ENCODE measurements around the gene CCT8. TPM values are rescaled to one million over a fixed set of nuclear protein-coding genes. Genes with fewer than 3 reads are reported as not detected.
A peak's percentile ranks its signal among the peaks of the same experiment; 100 is the strongest.
"Not testable (repeated sequence)": the region's sequence is repeated elsewhere in the genome, so short reads cannot be mapped to it uniquely, and the experiment has no call there.

The CCT8 gene
- total and polyA plus RNA-seq, 4 experiments from 2014 or later: 109 to 173 (median 122) TPM

- Mint-ChIP-seq H3K9me3 (peaks cover 0 to 3% (median 0%) of the 10 kb centered on the region in 8 donors), H3K27me3 (no peaks in the 10 kb centered on the region), H3K36me3 (peaks cover 3 to 12% of the 10 kb centered on the region in 2 donors), H3K27ac (peak overlapping the region; percentile 86 to 95 (median 90)), H3K4me1 (peaks cover 25 to 75% (median 51%) of the 10 kb centered on the region in 4 donors), H3K4me3 (peak overlapping the region; percentile 85 to 92 (median 87))
- Histone ChIP-seq H3K27ac (ENCODE audit: low read depth, low read length) (peak overlapping the region; percentile 58), H3K27me3 (ENCODE audit: insufficient read depth, low read length) (no peaks in the 10 kb centered on the region), H3K4me1 (ENCODE audit: insufficient read depth, low read length) (peaks cover 53% of the 10 kb centered on the region), H3K9me3 (ENCODE audit: control insufficient read depth in 1 of 2, low read length in 2 of 2) (no peaks in the 10 kb centered on the region), H3K4me3 (ENCODE audit: low read length in 2 of 2) (peak overlapping the region in 1 of 2 donors; percentile 35), H3K36me3 (ENCODE audit: insufficient read depth, low read length) (no peaks in the 10 kb centered on the region)
- POLR2A ChIA-PET (ENCODE audit: partially characterized antibody): interaction anchor here (0.7 to 5.3 kb wide), 5 partner anchors 10 to 222 kb away, joined by 3 to 42 read pairs (median 10); partner anchors contain the start of genes BACH1 and USP16
- peak in 4 of 5 donors; percentile 11 to 51 (median 24) for DNase-seq
- CTCF ChIA-PET (ENCODE audit: partially characterized antibody): interaction anchor here (1.2 to 1.5 kb wide), 4 partner anchors 12 to 299 kb away, joined by 3 to 5 read pairs (median 4); no protein-coding TSS in a partner anchor
- intact Hi-C loops (cut with micrococcal nuclease): loop anchor here (5.0 kb wide), 1 partner anchor 370 kb away; no protein-coding TSS in a partner anchor
These were observed 4.2 kb upstream of the CCT8 start for GRCh38 chr21:29077651-29078090.

GRCh38 chr21:29076731-29077640, 3.5 kb upstream of the CCT8 start:
- peak overlapping the region in 1 of 2 donors; percentile 35 for H3K4me3 ChIP-seq (ENCODE audit: low read length in 2 of 2)
- Mint-ChIP-seq H3K27ac (peak overlapping the region; percentile 86 to 95 (median 91)), H3K36me3 (peaks cover 3 to 13% of the 10 kb centered on the region in 2 donors), H3K4me1 (peaks cover 32 to 76% (median 56%) of the 10 kb centered on the region in 4 donors), H3K4me3 (peak overlapping the region; percentile 87 to 92 (median 88))
- H3K9me3 ChIP-seq (ENCODE audit: control insufficient read depth in 1 of 2, low read length in 2 of 2); H3K27me3 Mint-ChIP-seq; H3K27me3 ChIP-seq (ENCODE audit: insufficient read depth, low read length); H3K36me3 ChIP-seq (ENCODE audit: insufficient read depth, low read length); H3K9me3 Mint-ChIP-seq: not testable (repeated sequence)
- ChIA-PET CTCF (ENCODE audit: partially characterized antibody) (interaction anchor here (0.7 to 1.7 kb wide), 9 partner anchors 10 to 332 kb away, joined by 3 to 5 read pairs (median 3); partner anchors contain the start of gene USP16), POLR2A (ENCODE audit: partially characterized antibody) (interaction anchor here (0.8 to 5.3 kb wide), 8 partner anchors 11 to 372 kb away, joined by 3 to 42 read pairs (median 10); partner anchors contain the start of genes BACH1, LTN1 and USP16)
- intact Hi-C loops (cut with micrococcal nuclease): loop anchor here (5.0 kb wide), 1 partner anchor 370 kb away; no protein-coding TSS in a partner anchor
- DNase-seq: peak; percentile 59 to 92 (median 80)
- peaks cover 53% of the 10 kb centered on the region for H3K4me1 ChIP-seq (ENCODE audit: insufficient read depth, low read length)
- H3K27ac ChIP-seq (ENCODE audit: low read depth, low read length): peak overlapping the region; percentile 58

GRCh38 chr21:29075706-29076466, 2.4 kb upstream of the CCT8 start:
- no peak overlapping the region for H3K27ac ChIP-seq (ENCODE audit: low read depth, low read length)
- H3K4me1 ChIP-seq (ENCODE audit: insufficient read depth, low read length): peaks cover 53% of the 10 kb centered on the region
- no peak overlapping the region for H3K4me3 ChIP-seq (ENCODE audit: low read length in 2 of 2)
- no peak for DNase-seq
- CTCF ChIA-PET (ENCODE audit: partially characterized antibody): interaction anchor here (0.7 to 2.4 kb wide), 9 partner anchors 13 to 330 kb away, joined by 3 to 8 read pairs (median 3); partner anchors contain the start of gene USP16
- peak overlapping the region in 4 of 8 donors; percentile 30 to 82 (median 56) for H3K4me3 Mint-ChIP-seq
- peaks cover 38 to 81% (median 58%) of the 10 kb centered on the region in 4 donors for H3K4me1 Mint-ChIP-seq
- H3K9me3 Mint-ChIP-seq: peaks cover 0 to 3% (median 0%) of the 10 kb centered on the region in 8 donors
- intact Hi-C loops (cut with micrococcal nuclease): loop anchor here (5.0 kb wide), 1 partner anchor 371 kb away; no protein-coding TSS in a partner anchor
- H3K36me3 ChIP-seq (ENCODE audit: insufficient read depth, low read length): no peaks in the 10 kb centered on the region
- peak overlapping the region in 6 of 7 donors; percentile 53 to 90 (median 82) for H3K27ac Mint-ChIP-seq
- peaks cover 3 to 17% of the 10 kb centered on the region in 2 donors for H3K36me3 Mint-ChIP-seq
- no peaks in the 10 kb centered on the region for H3K27me3 ChIP-seq (ENCODE audit: insufficient read depth, low read length)
- POLR2A ChIA-PET (ENCODE audit: partially characterized antibody): interaction anchor here (0.5 to 5.3 kb wide), 7 partner anchors 52 to 224 kb away, joined by 3 to 42 read pairs (median 27); partner anchors contain the start of genes BACH1, LTN1 and USP16
- H3K27me3 Mint-ChIP-seq: no peaks in the 10 kb centered on the region
- no peaks in the 10 kb centered on the region for H3K9me3 ChIP-seq (ENCODE audit: control insufficient read depth in 1 of 2, low read length in 2 of 2)

GRCh38 chr21:29074783-29075182, 1.3 kb upstream of the CCT8 start:
- Histone ChIP-seq H3K36me3 (ENCODE audit: insufficient read depth, low read length) (no peaks in the 10 kb centered on the region), H3K27me3 (ENCODE audit: insufficient read depth, low read length) (no peaks in the 10 kb centered on the region), H3K4me3 (ENCODE audit: low read length in 2 of 2) (no peak overlapping the region), H3K27ac (ENCODE audit: low read depth, low read length) (no peak overlapping the region), H3K9me3 (ENCODE audit: control insufficient read depth in 1 of 2, low read length in 2 of 2) (no peaks in the 10 kb centered on the region), H3K4me1 (ENCODE audit: insufficient read depth, low read length) (peaks cover 51% of the 10 kb centered on the region)
- H3K4me3 Mint-ChIP-seq: peak overlapping the region in 7 of 8 donors; percentile 9 to 75 (median 59)
- no peak for DNase-seq
- H3K36me3 Mint-ChIP-seq: peaks cover 3 to 21% of the 10 kb centered on the region in 2 donors
- CTCF ChIA-PET (ENCODE audit: partially characterized antibody): interaction anchor here (0.9 to 2.4 kb wide), 4 partner anchors 14 to 297 kb away, joined by 3 to 8 read pairs (median 4); no protein-coding TSS in a partner anchor
- POLR2A ChIA-PET (ENCODE audit: partially characterized antibody): interaction anchor here (0.6 to 6.8 kb wide), 7 partner anchors 12 to 374 kb away, joined by 7 to 70 read pairs (median 27); partner anchors contain the start of genes BACH1, LTN1, RWDD2B and USP16
- H3K27ac Mint-ChIP-seq: peak overlapping the region in 6 of 7 donors; percentile 47 to 90 (median 72)
- peaks cover 0 to 3% (median 0%) of the 10 kb centered on the region in 8 donors for H3K9me3 Mint-ChIP-seq
- H3K4me1 Mint-ChIP-seq: peaks cover 33 to 73% (median 53%) of the 10 kb centered on the region in 4 donors
- intact Hi-C loops (cut with micrococcal nuclease): loop anchor here (5.0 kb wide), 1 partner anchor 373 kb away; no protein-coding TSS in a partner anchor
- H3K27me3 Mint-ChIP-seq: no peaks in the 10 kb centered on the region

- POLR2A ChIA-PET (ENCODE audit: partially characterized antibody): interaction anchor here (0.7 to 6.8 kb wide), 14 partner anchors 8 to 375 kb away, joined by 3 to 70 read pairs (median 4); partner anchors contain the start of genes BACH1, LTN1, RWDD2B and USP16
- H3K36me3 ChIP-seq (ENCODE audit: insufficient read depth, low read length): peaks cover 3% of the 10 kb centered on the region
- Mint-ChIP-seq H3K4me3 (peak overlapping the region; percentile 99 to 100 (median 100)), H3K4me1 (peaks cover 29 to 69% (median 49%) of the 10 kb centered on the region in 4 donors), H3K27ac (peak overlapping the region; percentile 96 to 100 (median 99)), H3K27me3 (no peaks in the 10 kb centered on the region), H3K9me3 (peaks cover 0 to 3% (median 0%) of the 10 kb centered on the region in 8 donors), H3K36me3 (peaks cover 3 to 26% of the 10 kb centered on the region in 2 donors)
- peak overlapping the region; percentile 88 for H3K27ac ChIP-seq (ENCODE audit: low read depth, low read length)
- intact Hi-C loops (cut with micrococcal nuclease): no loop called here
- DNase-seq: no peak
- H3K27me3 ChIP-seq (ENCODE audit: insufficient read depth, low read length): no peaks in the 10 kb centered on the region
- H3K4me1 ChIP-seq (ENCODE audit: insufficient read depth, low read length): peaks cover 43% of the 10 kb centered on the region
- H3K9me3 ChIP-seq (ENCODE audit: control insufficient read depth in 1 of 2, low read length in 2 of 2): no peaks in the 10 kb centered on the region
- H3K4me3 ChIP-seq (ENCODE audit: low read length in 2 of 2): peak overlapping the region; percentile 63 to 97
- CTCF ChIA-PET (ENCODE audit: partially characterized antibody): interaction anchor here (1.6 to 2.4 kb wide), 2 partner anchors 71 to 298 kb away, joined by 5 to 8 read pairs; no protein-coding TSS in a partner anchor
These were observed 544 bp upstream of the CCT8 start for GRCh38 chr21:29074007-29074376.

- Histone ChIP-seq H3K27me3 (ENCODE audit: insufficient read depth, low read length) (no peaks in the 10 kb centered on the region), H3K4me1 (ENCODE audit: insufficient read depth, low read length) (peaks cover 34% of the 10 kb centered on the region), H3K27ac (ENCODE audit: low read depth, low read length) (peak overlapping the region; percentile 88), H3K9me3 (ENCODE audit: control insufficient read depth in 1 of 2, low read length in 2 of 2) (no peaks in the 10 kb centered on the region), H3K36me3 (ENCODE audit: insufficient read depth, low read length) (peaks cover 10% of the 10 kb centered on the region), H3K4me3 (ENCODE audit: low read length in 2 of 2) (peak overlapping the region; percentile 39 to 97)
- Mint-ChIP-seq H3K27me3 (no peaks in the 10 kb centered on the region), H3K36me3 (peaks cover 7 to 36% of the 10 kb centered on the region in 2 donors), H3K9me3 (peaks cover 0 to 3% (median 0%) of the 10 kb centered on the region in 8 donors), H3K27ac (peak overlapping the region; percentile 96 to 100 (median 99)), H3K4me3 (peak overlapping the region; percentile 99 to 100 (median 100)), H3K4me1 (peaks cover 24 to 60% (median 41%) of the 10 kb centered on the region in 4 donors)
- intact Hi-C loops (cut with micrococcal nuclease): loop anchor here (1.0 to 2.0 kb wide), 7 partner anchors 16 to 226 kb away; partner anchors contain the start of genes LTN1 and USP16
- ChIA-PET POLR2A (ENCODE audit: partially characterized antibody) (interaction anchor here (0.8 to 6.8 kb wide), 12 partner anchors 9 to 376 kb away, joined by 3 to 70 read pairs (median 10); partner anchors contain the start of genes BACH1, LTN1, RWDD2B and USP16), CTCF (ENCODE audit: partially characterized antibody) (interaction anchor here (1.0 to 1.3 kb wide), 3 partner anchors 10 to 300 kb away, joined by 3 to 4 read pairs (median 3); no protein-coding TSS in a partner anchor)
- DNase-seq: peak in 1 of 5 donors; percentile 43
These were observed 601 bp downstream of the CCT8 start for GRCh38 chr21:29072873-29073221.
